ENCODE results near the gene DBNDD2.

DBNDD2 gene

GRCh38 chr20:45390931-45391330, 17.2 kb upstream of the DBNDD2 start:
- TF ChIP-seq, protein P1, sequence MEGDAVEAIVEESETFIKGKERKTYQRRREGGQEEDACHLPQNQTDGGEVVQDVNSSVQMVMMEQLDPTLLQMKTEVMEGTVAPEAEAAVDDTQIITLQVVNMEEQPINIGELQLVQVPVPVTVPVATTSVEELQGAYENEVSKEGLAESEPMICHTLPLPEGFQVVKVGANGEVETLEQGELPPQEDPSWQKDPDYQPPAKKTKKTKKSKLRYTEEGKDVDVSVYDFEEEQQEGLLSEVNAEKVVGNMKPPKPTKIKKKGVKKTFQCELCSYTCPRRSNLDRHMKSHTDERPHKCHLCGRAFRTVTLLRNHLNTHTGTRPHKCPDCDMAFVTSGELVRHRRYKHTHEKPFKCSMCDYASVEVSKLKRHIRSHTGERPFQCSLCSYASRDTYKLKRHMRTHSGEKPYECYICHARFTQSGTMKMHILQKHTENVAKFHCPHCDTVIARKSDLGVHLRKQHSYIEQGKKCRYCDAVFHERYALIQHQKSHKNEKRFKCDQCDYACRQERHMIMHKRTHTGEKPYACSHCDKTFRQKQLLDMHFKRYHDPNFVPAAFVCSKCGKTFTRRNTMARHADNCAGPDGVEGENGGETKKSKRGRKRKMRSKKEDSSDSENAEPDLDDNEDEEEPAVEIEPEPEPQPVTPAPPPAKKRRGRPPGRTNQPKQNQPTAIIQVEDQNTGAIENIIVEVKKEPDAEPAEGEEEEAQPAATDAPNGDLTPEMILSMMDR (IDR thresholded peaks at IDR 0.05; ENCODE audit: extremely low read depth, missing control alignments) = no peak
- no peak for DNase-seq (ENCODE audit: low spot score)

DNA sequence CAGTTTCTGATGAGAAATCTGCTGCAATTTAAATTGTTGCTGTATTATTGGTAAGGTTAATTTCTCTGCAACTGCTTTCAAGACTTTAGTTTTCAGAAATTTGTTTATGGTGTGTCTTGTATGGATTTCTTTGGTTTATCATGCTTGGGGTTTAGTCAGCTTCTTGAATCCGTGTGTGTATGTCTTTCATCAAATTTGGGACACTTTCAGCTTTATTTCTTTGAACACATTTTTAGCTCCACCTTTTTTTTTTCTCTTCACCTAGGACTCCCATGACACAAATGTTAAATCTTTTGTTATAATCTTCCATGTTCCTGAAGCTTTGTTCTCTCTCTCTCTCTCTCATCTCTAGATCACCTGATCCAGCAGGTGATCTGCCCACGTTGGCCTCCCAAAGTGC, 16.5 kb upstream of the DBNDD2 start:
- DNase-seq (ENCODE audit: low spot score) = no peak
- TF ChIP-seq, protein P1 (IDR thresholded peaks at IDR 0.05; ENCODE audit: extremely low read depth, missing control alignments) = no peak

DNA sequence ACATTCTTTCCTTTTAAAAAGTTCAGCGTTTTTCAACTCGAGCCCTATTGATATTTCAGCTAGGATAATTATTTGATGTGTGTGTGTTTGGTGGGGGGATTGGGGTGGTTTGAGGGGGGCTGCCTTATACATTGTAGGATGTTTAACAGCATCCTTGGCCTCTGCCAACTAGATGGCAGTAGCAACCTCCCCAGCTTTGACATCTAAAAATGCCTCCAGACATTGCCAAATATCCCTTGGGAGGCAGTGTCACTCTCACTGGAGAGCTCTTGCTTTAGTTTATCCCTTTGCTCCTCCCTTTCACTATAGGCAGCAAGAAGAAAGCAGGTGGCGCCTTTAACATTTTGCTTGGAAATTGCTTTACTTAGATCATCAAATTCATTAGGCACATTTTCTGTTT, 15.4 kb upstream of the DBNDD2 start:
- no peak for DNase-seq (ENCODE audit: low spot score)
- TF ChIP-seq, protein P1 (IDR thresholded peaks at IDR 0.05; ENCODE audit: extremely low read depth, missing control alignments) = no peak

DNA sequence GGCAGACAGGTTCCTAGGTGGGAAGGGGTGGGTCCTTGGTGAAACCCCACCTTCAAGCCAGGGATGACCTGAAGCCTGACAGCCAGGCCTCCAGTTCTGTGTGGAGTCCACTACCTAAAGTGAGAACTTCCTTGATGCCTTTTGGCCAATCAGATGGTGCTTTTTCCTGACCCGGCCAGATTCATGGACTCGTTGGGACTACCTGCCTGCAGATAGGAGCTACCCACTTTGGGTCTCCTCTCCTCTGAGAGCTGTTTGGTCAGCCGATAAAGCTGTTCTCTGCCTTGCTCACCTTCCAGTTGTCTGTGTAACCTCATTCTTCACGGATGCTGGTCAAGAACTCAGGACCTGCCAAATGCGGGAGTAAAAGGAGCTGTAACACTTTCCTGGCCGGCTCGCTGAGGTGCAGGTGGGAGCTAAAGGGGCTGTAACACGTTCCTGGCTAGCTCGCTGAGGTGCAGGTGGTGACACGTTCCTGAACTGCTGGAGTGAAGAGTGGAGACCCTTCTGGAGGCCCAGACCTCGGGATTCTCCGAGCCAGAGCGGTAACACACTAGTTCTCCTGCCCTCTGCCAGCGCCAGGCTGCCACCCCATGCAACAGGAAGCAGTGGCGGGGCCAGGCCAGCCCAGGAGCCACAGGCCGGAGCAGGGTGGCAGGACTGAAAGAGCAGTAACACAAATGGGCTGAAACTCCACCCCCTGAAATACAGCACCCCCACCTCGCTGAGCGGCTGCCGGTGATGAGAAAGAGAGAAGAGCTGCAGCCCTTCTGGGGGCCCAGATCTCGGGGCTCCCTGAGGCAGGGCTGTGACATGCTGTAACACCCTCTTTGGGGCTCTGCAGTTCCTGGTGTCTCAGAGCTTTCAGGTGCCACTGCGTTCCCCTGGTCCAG, 13.6 kb upstream of the DBNDD2 start:
- TF ChIP-seq, protein P1 (IDR thresholded peaks at IDR 0.05; ENCODE audit: extremely low read depth, missing control alignments) = no peak
- DNase-seq (ENCODE audit: low spot score) = no peak

- DNase-seq (ENCODE audit: low spot score) = no peak
- TF ChIP-seq, protein P1 (IDR thresholded peaks at IDR 0.05; ENCODE audit: extremely low read depth, missing control alignments) = no peak
Measured at GRCh38 chr20:45395114-45395415, 13.0 kb upstream of the DBNDD2 start.

- TF ChIP-seq, protein P1 (IDR thresholded peaks at IDR 0.05; ENCODE audit: extremely low read depth, missing control alignments) = no peak
- no peak for DNase-seq (ENCODE audit: low spot score)
Measured at GRCh38 chr20:45399018-45399417, 9.1 kb upstream of the DBNDD2 start.

DNA sequence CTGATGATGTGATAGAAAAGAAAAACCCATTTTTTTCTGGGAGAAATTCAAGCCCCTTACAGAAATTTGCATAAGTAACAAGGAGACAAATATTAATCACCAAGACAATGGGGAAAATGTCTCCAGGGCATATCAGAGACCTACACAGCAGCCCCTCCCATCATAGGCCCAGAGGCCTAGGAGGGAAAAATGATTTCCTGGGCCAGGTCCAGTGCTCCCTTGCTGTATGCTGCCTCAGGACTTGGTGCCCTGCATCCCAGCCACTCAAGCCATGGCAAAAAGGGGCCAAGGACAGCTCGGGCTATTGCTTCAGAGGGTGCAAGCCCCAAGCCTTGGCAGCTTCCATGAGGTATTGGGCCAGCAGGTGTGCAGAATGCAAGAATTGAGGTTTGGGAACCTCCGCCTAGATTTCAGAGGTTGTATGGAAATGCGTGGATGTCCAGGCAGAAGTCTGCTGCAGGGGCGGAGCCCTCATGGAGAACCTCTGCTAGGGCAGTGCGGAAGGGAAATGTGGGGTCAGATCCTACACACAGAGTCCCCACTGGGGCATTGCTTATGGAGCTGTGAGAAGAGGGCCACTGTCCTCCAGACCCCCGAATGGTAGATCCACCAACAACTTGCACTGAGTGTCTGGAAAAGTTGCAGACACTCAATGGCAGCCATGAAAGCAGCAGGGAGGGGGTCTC, 7.6 kb upstream of the DBNDD2 start:
- DNase-seq (ENCODE audit: low spot score) = no peak
- TF ChIP-seq, protein P1 (IDR thresholded peaks at IDR 0.05; ENCODE audit: extremely low read depth, missing control alignments) = no peak
